Osteoblast (primary cell): ENCODE measurements around the gene BMPR1B. TPM values are rescaled to one million over a fixed set of nuclear protein-coding genes. Genes with fewer than 3 reads are reported as not detected.

Experiments used
- DNase-seq: peaks from one replicate; pipeline ENCODE4 v3.0.0; 2011; ENCODE audit warnings: low spot score, mixed read lengths; ENCODE audit not compliant: insufficient read length; ENCODE audit errors: missing footprints
- H2AFZ ChIP-seq: 2 replicates; pipeline ENCODE4 v1.6.0; 2011; ENCODE audit warnings: mild to moderate bottlenecking, low read length
- H3K27ac ChIP-seq: 2 replicates; pipeline ENCODE4 v1.5.1; 2011; ENCODE audit warnings: mild to moderate bottlenecking, low read depth, low read length, moderate library complexity
- H3K27me3 ChIP-seq: 2 replicates; pipeline ENCODE4 v1.6.0; 2012; ENCODE audit warnings: mild to moderate bottlenecking, control low read depth, inconsistent platforms, low read length, moderate library complexity; ENCODE audit not compliant: insufficient read depth
- H3K36me3 ChIP-seq: 2 replicates; pipeline ENCODE4 v1.5.1; 2011; ENCODE audit warnings: mild to moderate bottlenecking, low read length, control low read depth, moderate library complexity; ENCODE audit not compliant: insufficient read depth
- H3K4me1 ChIP-seq: 2 replicates; pipeline ENCODE4 v1.5.1; 2011; ENCODE audit warnings: mild to moderate bottlenecking, low read length, control low read depth, moderate library complexity; ENCODE audit not compliant: insufficient read depth
- H3K4me2 ChIP-seq: 2 replicates; pipeline ENCODE4 v1.6.0; 2011; ENCODE audit warnings: mild to moderate bottlenecking, low read length; ENCODE audit not compliant: insufficient read depth
- H3K4me3 ChIP-seq: fragments of 200-600 bp; sonication (generic); 3 replicates; pipeline ENCODE4 v1.5.1; 2012; ENCODE audit warnings: mild to moderate bottlenecking, low read length, inconsistent platforms; ENCODE audit not compliant: insufficient read depth
- H3K79me2 ChIP-seq: 2 replicates; pipeline ENCODE4 v1.6.0; 2012; ENCODE audit warnings: mild to moderate bottlenecking, low read length, control low read depth, inconsistent platforms; ENCODE audit not compliant: insufficient read depth
- H3K9me3 ChIP-seq: 2 replicates; pipeline ENCODE4 v1.5.1; 2011; ENCODE audit warnings: low read depth, low read length, control low read depth
- H4K20me1 ChIP-seq: 2 replicates; pipeline ENCODE4 v1.6.0; 2012; ENCODE audit warnings: mild to moderate bottlenecking, low read length, control low read depth; ENCODE audit not compliant: insufficient read depth
- CTCF ChIP-seq: IDR thresholded peaks from 2 replicates; pipeline ENCODE4 v1.5.1; 2011; ENCODE audit warnings: mild to moderate bottlenecking, low read depth, low read length, moderate library complexity; ENCODE audit errors: extremely low read depth
- total RNA-seq: library from RNA; depleted of rRNA; stranded (reverse); fragments of >200 nt; gene quantifications from 2 replicates; pipeline ENCODE4 v1.2.3, GENCODE V29; 2012

Gene BMPR1B
- total RNA-seq, 1 donor, result 2.5 TPM

DNA sequence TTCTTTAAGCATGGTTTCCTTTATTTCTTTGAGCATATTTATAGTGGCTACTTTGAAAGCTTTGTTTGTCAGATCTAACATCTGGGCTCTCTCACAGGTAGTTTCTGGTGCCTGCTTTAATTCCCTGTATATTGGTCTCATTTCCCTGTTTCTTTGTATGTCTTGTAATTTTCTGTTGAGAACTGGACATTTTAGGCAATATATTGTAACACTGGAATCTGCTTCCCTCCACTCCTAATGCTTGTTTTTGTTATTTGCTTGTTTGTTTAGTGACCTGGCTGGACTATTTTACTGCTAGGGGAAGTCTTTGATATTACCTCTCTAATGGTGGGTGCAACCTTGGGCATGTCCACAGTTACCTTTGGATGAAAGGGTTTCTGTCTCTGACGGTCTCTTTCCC is 25.0 kb downstream of the BMPR1B start:
- H4K20me1 ChIP-seq, result no peaks in the 10 kb centered on the region
- no peaks in the 10 kb centered on the region for H3K79me2 ChIP-seq
- no peak overlapping the region for H3K4me2 ChIP-seq
- TF ChIP-seq CTCF, result no peak
- H3K4me1 ChIP-seq, result no peaks in the 10 kb centered on the region
- DNase-seq, result no peak
- H3K36me3 ChIP-seq, result no peaks in the 10 kb centered on the region
- no peaks in the 10 kb centered on the region for H3K9me3 ChIP-seq
- no peak overlapping the region for H3K27ac ChIP-seq
- H3K4me3 ChIP-seq, result no peak overlapping the region
- H3K27me3 ChIP-seq, result no peaks in the 10 kb centered on the region
- no peak overlapping the region for H2AFZ ChIP-seq

- no peak overlapping the region for H3K4me3 ChIP-seq
- H3K36me3 ChIP-seq, result no peaks in the 10 kb centered on the region
- no peak overlapping the region for H3K27ac ChIP-seq
- no peak for TF ChIP-seq CTCF
- no peak overlapping the region for H2AFZ ChIP-seq
- DNase-seq, result no peak
- no peaks in the 10 kb centered on the region for H3K4me1 ChIP-seq
- no peak overlapping the region for H3K4me2 ChIP-seq
- no peaks in the 10 kb centered on the region for H3K79me2 ChIP-seq
- no peaks in the 10 kb centered on the region for H4K20me1 ChIP-seq
- H3K27me3 ChIP-seq, result no peaks in the 10 kb centered on the region
- no peaks in the 10 kb centered on the region for H3K9me3 ChIP-seq
Measured at GRCh38 chr4:94791701-94792100, 33.9 kb downstream of the BMPR1B start.

DNA sequence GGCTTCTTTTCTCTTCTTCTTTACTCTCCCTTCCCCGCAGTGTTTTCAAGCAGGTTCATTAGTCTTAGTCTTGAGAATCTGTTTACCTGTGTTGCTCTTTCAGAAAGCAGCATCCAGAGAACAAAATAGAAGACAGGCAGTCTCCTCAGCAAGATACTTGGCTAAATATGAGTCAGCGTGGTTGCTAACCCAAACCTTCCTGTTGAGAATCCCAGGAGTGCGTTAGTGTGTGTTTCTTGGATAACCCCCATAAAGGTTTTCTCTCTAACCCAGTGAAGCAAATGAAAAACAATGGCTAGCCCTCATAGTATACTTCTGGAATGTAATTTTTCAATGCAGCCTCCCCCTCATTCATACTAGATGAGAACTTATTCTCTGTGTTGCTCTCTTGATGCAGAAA is 41.1 kb downstream of the BMPR1B start:
- H2AFZ ChIP-seq, result no peak overlapping the region
- no peak overlapping the region for H3K4me2 ChIP-seq
- H3K4me3 ChIP-seq, result no peak overlapping the region
- H3K79me2 ChIP-seq, result no peaks in the 10 kb centered on the region
- H3K27me3 ChIP-seq, result no peaks in the 10 kb centered on the region
- no peaks in the 10 kb centered on the region for H3K36me3 ChIP-seq
- H3K4me1 ChIP-seq, result no peaks in the 10 kb centered on the region
- H3K27ac ChIP-seq, result no peak overlapping the region
- no peaks in the 10 kb centered on the region for H4K20me1 ChIP-seq
- no peaks in the 10 kb centered on the region for H3K9me3 ChIP-seq
- no peak for DNase-seq
- no peak for TF ChIP-seq CTCF

DNA sequence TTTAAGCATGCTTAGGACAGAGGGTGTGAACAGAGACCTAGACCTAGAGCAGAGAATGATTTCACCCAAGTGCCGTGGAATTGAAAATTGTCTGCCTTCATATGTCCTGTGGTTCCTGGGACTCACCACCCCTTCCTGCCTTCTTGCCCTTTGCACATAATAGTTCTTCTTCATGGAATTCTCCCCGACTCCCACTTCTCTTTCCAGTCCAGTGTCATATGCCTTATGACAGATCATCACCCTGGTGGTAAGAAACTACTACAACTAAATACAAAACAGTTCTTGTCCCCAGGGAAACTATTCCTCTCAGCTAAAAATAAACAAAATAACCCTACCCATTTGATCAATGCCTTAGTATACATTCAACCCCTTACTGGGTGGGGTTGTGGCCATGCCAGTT is 43.3 kb downstream of the BMPR1B start:
- TF ChIP-seq CTCF, result no peak
- Histone ChIP-seq H3K79me2 (no peaks in the 10 kb centered on the region), H4K20me1 (no peaks in the 10 kb centered on the region), H3K9me3 (no peaks in the 10 kb centered on the region), H3K4me1 (no peaks in the 10 kb centered on the region), H2AFZ (no peak overlapping the region), H3K36me3 (no peaks in the 10 kb centered on the region), H3K4me2 (no peak overlapping the region), H3K27me3 (no peaks in the 10 kb centered on the region), H3K27ac (no peak overlapping the region), H3K4me3 (no peak overlapping the region)
- DNase-seq, result no peak
